C4-2B (cell line): Measurements from ENCODE around the gene TRMT2A.

Experiments used
- CTCF ChIP-seq: fragments of 450-650 bp; conservative IDR thresholded peaks from 2 replicates; pipeline ENCODE4 v1.5.1; 2017; ENCODE audit warnings: mild to moderate bottlenecking
- ZFX ChIP-seq: fragments of 450-650 bp; IDR thresholded peaks from 2 replicates; pipeline ENCODE4 v1.6.1; 2017

DNA sequence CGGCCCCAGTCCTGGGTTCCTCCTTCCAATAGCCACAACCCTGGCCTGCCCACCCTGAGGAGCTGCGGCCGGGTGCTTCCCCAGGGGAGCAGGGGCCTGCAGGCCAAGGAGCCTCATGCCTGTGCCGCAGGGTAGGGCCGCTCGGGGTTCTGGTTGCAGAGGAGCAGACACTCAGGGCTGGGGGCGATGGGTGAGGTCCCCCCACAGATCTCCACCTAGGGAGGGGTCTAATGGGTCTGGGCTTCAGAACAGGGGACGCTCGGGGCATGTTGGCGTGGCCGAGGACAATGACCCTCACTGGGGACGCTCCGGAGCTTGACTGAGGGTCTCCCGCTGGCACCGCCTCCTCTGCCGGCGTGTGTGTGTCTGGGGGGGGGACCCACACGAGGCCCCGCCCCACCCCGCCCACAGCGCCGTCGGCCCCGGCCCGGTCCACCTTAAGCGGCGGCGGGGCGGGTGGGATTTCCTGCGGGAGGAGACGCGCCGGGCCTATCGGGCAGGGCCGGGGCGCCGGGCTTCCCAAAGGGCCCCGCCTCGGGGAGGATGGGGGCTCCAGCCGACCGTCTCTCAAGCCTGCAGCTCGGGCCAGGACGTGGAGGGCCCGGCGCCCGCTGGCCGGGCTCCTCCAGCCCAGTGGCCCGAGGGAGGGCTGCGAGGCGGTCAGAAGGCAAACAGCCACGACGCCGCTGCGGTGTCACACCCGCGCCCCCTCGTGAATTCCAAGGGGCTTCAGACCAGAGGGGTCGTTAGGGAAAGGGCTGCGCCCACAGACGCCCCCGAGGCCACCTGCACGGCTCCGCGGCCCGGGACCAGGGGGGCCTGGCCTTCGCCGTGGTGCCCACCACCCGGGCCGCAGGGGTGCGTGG is 13.9 kb upstream of the TRMT2A start:
- TF ChIP-seq CTCF, result no peak
- TF ChIP-seq ZFX, result no peak
